CD4-positive, alpha-beta T cell (primary cell): Measurements from ENCODE around the gene MED12L. TPM values are rescaled to one million over a fixed set of nuclear protein-coding genes. Genes with fewer than 3 reads are reported as not detected.

ENCODE experiments used
- ATAC-seq: fragments of 200-7000 bp; cut with Tn5 transposase; one replicate; pipeline ENCODE4 v1.10.0; 2022; ENCODE audit warnings: mild to moderate bottlenecking; ENCODE audit not compliant: poor library complexity
- CTCF ChIA-PET: fragments of 350-600 bp; sonication (Branson Sonifier 250); formaldehyde crosslinking; loops from one replicate; lab custom pipeline; 2021; ENCODE audit warnings: antibody characterized with exemption, inconsistent platforms; lab: Charles Lee
- POLR2A ChIA-PET: fragments of 350-600 bp; sonication (Branson Sonifier 250); formaldehyde crosslinking; loops from one replicate; lab custom pipeline; 2021; ENCODE audit warnings: antibody characterized with exemption, inconsistent platforms; lab: Charles Lee
- DNase-seq, 14 experiments: peaks; one replicate each; pipeline ENCODE4 v3.0.0-alpha.2; 2013 to 2020; ENCODE audit warnings: mixed read lengths in 2 of 14
- H3K27ac ChIP-seq, 2 donors: one replicate each; pipeline versions ENCODE4 v1.5.1 to v1.7.0; 2013; ENCODE audit warnings: low read length in 2 of 2, low read depth in 1 of 2, mild to moderate bottlenecking in 1 of 2
- H3K27me3 ChIP-seq, 2 experiments: 1 replicate in 1 of 2; 2 replicates in 1 of 2; pipeline versions ENCODE4 v1.6.1 to v1.7.0; 2013; ENCODE audit warnings: low read length in 2 of 2, control low read depth in 1 of 2, mild to moderate bottlenecking in 1 of 2, moderate library complexity in 1 of 2; ENCODE audit not compliant: insufficient read depth in 2 of 2, control insufficient read depth in 1 of 2
- H3K36me3 ChIP-seq: one replicate; pipeline ENCODE4 v1.6.1; 2013; ENCODE audit warnings: low read length, control low read depth; ENCODE audit not compliant: insufficient read depth
- H3K4me1 ChIP-seq: one replicate; pipeline ENCODE4 v1.6.1; 2013; ENCODE audit warnings: low read length, control low read depth; ENCODE audit not compliant: insufficient read depth
- H3K4me3 ChIP-seq: one replicate; pipeline ENCODE4 v1.5.1; 2013; ENCODE audit warnings: mild to moderate bottlenecking, low read length, moderate library complexity
- H3K9me3 ChIP-seq, 2 experiments: 1 replicate in 1 of 2; 2 replicates in 1 of 2; pipeline versions ENCODE4 v1.6.1 to v1.7.0; 2013; ENCODE audit warnings: low read length in 2 of 2, mild to moderate bottlenecking in 2 of 2, control low read depth in 1 of 2, moderate library complexity in 1 of 2; ENCODE audit not compliant: control insufficient read depth in 1 of 2, insufficient read depth in 1 of 2
- H3K27ac Mint-ChIP-seq: one replicate; pipeline ENCODE4 v1.8.0; 2020; ENCODE audit warnings: mixed read lengths
- H3K27me3 Mint-ChIP-seq: one replicate; pipeline ENCODE4 v1.8.0; 2021; ENCODE audit warnings: mixed read lengths
- H3K36me3 Mint-ChIP-seq: one replicate; pipeline ENCODE4 v1.8.0; 2021; ENCODE audit warnings: low read depth, mixed read lengths
- H3K4me1 Mint-ChIP-seq: one replicate; pipeline ENCODE4 v1.8.0; 2021; ENCODE audit warnings: low read depth, mixed read lengths
- H3K4me3 Mint-ChIP-seq: one replicate; pipeline ENCODE4 v1.8.0; 2020; ENCODE audit warnings: mild to moderate bottlenecking, mixed read lengths
- H3K9me3 Mint-ChIP-seq: one replicate; pipeline ENCODE4 v1.8.0; 2020; ENCODE audit warnings: mixed read lengths
- CTCF ChIP-seq: fragments of 200-600 bp; IDR thresholded peaks from one replicate; pipeline ENCODE4 v1.8.0; 2022; ENCODE audit warnings: antibody characterized with exemption, mild to moderate bottlenecking
- intact Hi-C, 2 experiments: fragments of 100-400 bp; cut with DNase I in 1 of 2; cut with micrococcal nuclease in 1 of 2; formaldehyde crosslinking; loops; one replicate each; pipeline versions ENCODE4 v1.15.1 to v1.9.0; 2023 to 2025; cut with DNase I, micrococcal nuclease
- total RNA-seq, 174 experiments: library from RNA in 2 of 174; stranded (reverse) in 2 of 174; gene quantifications; one replicate each; pipeline ENCODE4 v1.2.3 and lab custom pipeline; 2021 to 2026

Gene MED12L
- total RNA-seq, 2 experiments from 2014 or later, result 0.39 to 0.49 TPM

GRCh38 chr3:151382671-151383070, 297.2 kb downstream of the MED12L start:
- Mint-ChIP-seq H3K36me3 (no peaks in the 10 kb centered on the region), H3K27me3 (no peaks in the 10 kb centered on the region), H3K27ac (no peak overlapping the region), H3K9me3 (no peaks in the 10 kb centered on the region), H3K4me3 (no peak overlapping the region), H3K4me1 (no peaks in the 10 kb centered on the region)
- intact Hi-C loops, result no loop called here
- H3K4me3 ChIP-seq, result no peak overlapping the region
- H3K9me3 ChIP-seq, result no peaks in the 10 kb centered on the region
- CTCF ChIA-PET, result no interaction called here
- H3K4me1 ChIP-seq, result no peaks in the 10 kb centered on the region
- ATAC-seq, result no peak
- POLR2A ChIA-PET, result no interaction called here
- H3K36me3 ChIP-seq, result no peaks in the 10 kb centered on the region
- no peak for DNase-seq
- no peak for TF ChIP-seq CTCF
- no peak overlapping the region for H3K27ac ChIP-seq
- H3K27me3 ChIP-seq, result no peaks in the 10 kb centered on the region

- DNase-seq (no peak), ATAC-seq (no peak)
- H3K9me3 ChIP-seq, result no peaks in the 10 kb centered on the region
- intact Hi-C loops, result no loop called here
- Mint-ChIP-seq H3K27ac (no peak overlapping the region), H3K4me1 (no peaks in the 10 kb centered on the region), H3K9me3 (no peaks in the 10 kb centered on the region), H3K36me3 (no peaks in the 10 kb centered on the region), H3K27me3 (no peaks in the 10 kb centered on the region), H3K4me3 (no peak overlapping the region)
- no peaks in the 10 kb centered on the region for H3K27me3 ChIP-seq
- no peak overlapping the region for H3K27ac ChIP-seq
- no peak for TF ChIP-seq CTCF
- ChIA-PET POLR2A (no interaction called here), CTCF (no interaction called here)
- no peaks in the 10 kb centered on the region for H3K36me3 ChIP-seq
- H3K4me1 ChIP-seq, result no peaks in the 10 kb centered on the region
- H3K4me3 ChIP-seq, result no peak overlapping the region
Measured at GRCh38 chr3:151383111-151383510, 297.6 kb downstream of the MED12L start.

GRCh38 chr3:151383956-151384355, 298.5 kb downstream of the MED12L start:
- H3K4me3 Mint-ChIP-seq, result peak overlapping the region; percentile 8
- no peaks in the 10 kb centered on the region for H3K27me3 Mint-ChIP-seq
- H3K27ac Mint-ChIP-seq, result no peak overlapping the region
- no peak overlapping the region for H3K27ac ChIP-seq
- intact Hi-C loops, result no loop called here
- ChIA-PET CTCF (no interaction called here), POLR2A (no interaction called here)
- no peaks in the 10 kb centered on the region for H3K36me3 Mint-ChIP-seq
- no peak overlapping the region for H3K4me3 ChIP-seq
- no peaks in the 10 kb centered on the region for H3K9me3 ChIP-seq
- H3K27me3 ChIP-seq, result no peaks in the 10 kb centered on the region
- peak in 1 of 14 experiments; percentile 6 for DNase-seq
- H3K9me3 Mint-ChIP-seq, result no peaks in the 10 kb centered on the region
- no peak for TF ChIP-seq CTCF
- no peaks in the 10 kb centered on the region for H3K4me1 ChIP-seq
- H3K36me3 ChIP-seq, result no peaks in the 10 kb centered on the region
- ATAC-seq, result no peak
- H3K4me1 Mint-ChIP-seq, result no peaks in the 10 kb centered on the region
